Measurements from ENCODE around the gene VSIG10L.

VSIG10L gene

GRCh38 chr19:51364200-51365106 lies 22.5 kb upstream of the VSIG10L start:
- H2AFZ ChIP-seq (ENCODE audit: insufficient read depth, low read length, poor library complexity), result no peak overlapping the region
- H4K91ac ChIP-seq (ENCODE audit: low read depth, low read length), result no peak overlapping the region
- H3K4me2 ChIP-seq (ENCODE audit: low read length), result no peak overlapping the region
- H3K9me3 ChIP-seq (ENCODE audit: insufficient read depth, low read depth, low read length), result no peaks in the 10 kb centered on the region
- no peak overlapping the region for H2BK120ac ChIP-seq (ENCODE audit: insufficient read depth, low read length, poor library complexity)
- no peaks in the 10 kb centered on the region for H3K36me3 ChIP-seq (ENCODE audit: control insufficient read depth in 1 of 2, insufficient read depth in 2 of 2, low read length in 2 of 2)
- no peak overlapping the region for H3K23ac ChIP-seq (ENCODE audit: low read length)
- peaks cover 26% of the 10 kb centered on the region for H3K79me1 ChIP-seq (ENCODE audit: low read length)
- no peak overlapping the region for H2AK5ac ChIP-seq (ENCODE audit: low read length)
- no peak overlapping the region for H2BK5ac ChIP-seq (ENCODE audit: low read depth, low read length, poor library complexity)
- peaks cover 18 to 22% of the 10 kb centered on the region in 2 experiments for H3K4me1 ChIP-seq (ENCODE audit: control insufficient read depth in 1 of 2, insufficient read depth in 2 of 2, low read length in 2 of 2)
- H3K18ac ChIP-seq (ENCODE audit: low read length), result no peak overlapping the region
- no peak overlapping the region for H3K4ac ChIP-seq (ENCODE audit: low read depth, low read length)
- no peak overlapping the region for H3K14ac ChIP-seq (ENCODE audit: low read length)
- WGBS (ENCODE audit: extremely low coverage, insufficient coverage, insufficient read length), result no CpG with 5 or more reads among the region's 15 CpGs
- no peak overlapping the region for H3K9ac ChIP-seq (ENCODE audit: low read length)
- H2BK12ac ChIP-seq (ENCODE audit: low read length), result no peak overlapping the region
- no peaks in the 10 kb centered on the region for H3K27me3 ChIP-seq (ENCODE audit: insufficient read depth, low read length)
- H3K4me3 ChIP-seq (ENCODE audit: low read depth, low read length), result no peak overlapping the region
- no peak overlapping the region for H3K27ac ChIP-seq (ENCODE audit: low read depth, low read length)
- peaks cover 16% of the 10 kb centered on the region for H3K79me2 ChIP-seq (ENCODE audit: control insufficient read depth, insufficient read depth, low read length, poor library complexity)
- H4K8ac ChIP-seq (ENCODE audit: low read depth, low read length), result no peak overlapping the region
- H4K12ac ChIP-seq (ENCODE audit: low read depth, low read length), result no peak overlapping the region
- no peak for DNase-seq

- H3K14ac ChIP-seq (ENCODE audit: low read length), result no peak overlapping the region
- no peaks in the 10 kb centered on the region for H3K36me3 ChIP-seq (ENCODE audit: control insufficient read depth in 1 of 2, insufficient read depth in 2 of 2, low read length in 2 of 2)
- no peak overlapping the region for H3K9ac ChIP-seq (ENCODE audit: low read length)
- no peak overlapping the region for H2BK120ac ChIP-seq (ENCODE audit: insufficient read depth, low read length, poor library complexity)
- no peak overlapping the region for H4K12ac ChIP-seq (ENCODE audit: low read depth, low read length)
- no CpG with 5 or more reads among the region's 13 CpGs for WGBS (ENCODE audit: extremely low coverage, insufficient coverage, insufficient read length)
- no peak overlapping the region for H2AK5ac ChIP-seq (ENCODE audit: low read length)
- no peak overlapping the region for H3K4me3 ChIP-seq (ENCODE audit: low read depth, low read length)
- H3K4me1 ChIP-seq (ENCODE audit: control insufficient read depth in 1 of 2, insufficient read depth in 2 of 2, low read length in 2 of 2), result peaks cover 10 to 13% of the 10 kb centered on the region in 2 experiments
- H2BK12ac ChIP-seq (ENCODE audit: low read length), result no peak overlapping the region
- no peak overlapping the region for H4K91ac ChIP-seq (ENCODE audit: low read depth, low read length)
- H3K18ac ChIP-seq (ENCODE audit: low read length), result no peak overlapping the region
- H3K4me2 ChIP-seq (ENCODE audit: low read length), result no peak overlapping the region
- H3K9me3 ChIP-seq (ENCODE audit: insufficient read depth, low read depth, low read length), result peaks cover 2% of the 10 kb centered on the region
- H3K4ac ChIP-seq (ENCODE audit: low read depth, low read length), result no peak overlapping the region
- peaks cover 4% of the 10 kb centered on the region for H3K79me2 ChIP-seq (ENCODE audit: control insufficient read depth, insufficient read depth, low read length, poor library complexity)
- no peak overlapping the region for H3K27ac ChIP-seq (ENCODE audit: low read depth, low read length)
- H3K27me3 ChIP-seq (ENCODE audit: insufficient read depth, low read length), result no peaks in the 10 kb centered on the region
- H2BK5ac ChIP-seq (ENCODE audit: low read depth, low read length, poor library complexity), result no peak overlapping the region
- no peak for DNase-seq
- H3K23ac ChIP-seq (ENCODE audit: low read length), result no peak overlapping the region
- H4K8ac ChIP-seq (ENCODE audit: low read depth, low read length), result no peak overlapping the region
- no peak overlapping the region for H2AFZ ChIP-seq (ENCODE audit: insufficient read depth, low read length, poor library complexity)
- peaks cover 8% of the 10 kb centered on the region for H3K79me1 ChIP-seq (ENCODE audit: low read length)
Measured at GRCh38 chr19:51361239-51361638, 19.3 kb upstream of the VSIG10L start.

GRCh38 chr19:51359294-51359693 lies 17.4 kb upstream of the VSIG10L start:
- peaks cover 2% of the 10 kb centered on the region for H3K9me3 ChIP-seq (ENCODE audit: insufficient read depth, low read depth, low read length)
- H2AK5ac ChIP-seq (ENCODE audit: low read length), result no peak overlapping the region
- H3K27ac ChIP-seq (ENCODE audit: low read depth, low read length), result no peak overlapping the region
- no peaks in the 10 kb centered on the region for H3K79me2 ChIP-seq (ENCODE audit: control insufficient read depth, insufficient read depth, low read length, poor library complexity)
- no peak overlapping the region for H2BK120ac ChIP-seq (ENCODE audit: insufficient read depth, low read length, poor library complexity)
- no peak for DNase-seq
- H3K23ac ChIP-seq (ENCODE audit: low read length), result no peak overlapping the region
- no peak overlapping the region for H3K4ac ChIP-seq (ENCODE audit: low read depth, low read length)
- H3K4me1 ChIP-seq (ENCODE audit: control insufficient read depth in 1 of 2, insufficient read depth in 2 of 2, low read length in 2 of 2), result peaks cover 3% of the 10 kb centered on the region in 2 experiments
- H3K9ac ChIP-seq (ENCODE audit: low read length), result no peak overlapping the region
- no peak overlapping the region for H3K18ac ChIP-seq (ENCODE audit: low read length)
- no peaks in the 10 kb centered on the region for H3K36me3 ChIP-seq (ENCODE audit: control insufficient read depth in 1 of 2, insufficient read depth in 2 of 2, low read length in 2 of 2)
- no peak overlapping the region for H4K91ac ChIP-seq (ENCODE audit: low read depth, low read length)
- H3K27me3 ChIP-seq (ENCODE audit: insufficient read depth, low read length), result no peaks in the 10 kb centered on the region
- H3K4me3 ChIP-seq (ENCODE audit: low read depth, low read length), result no peak overlapping the region
- H3K4me2 ChIP-seq (ENCODE audit: low read length), result no peak overlapping the region
- H4K12ac ChIP-seq (ENCODE audit: low read depth, low read length), result no peak overlapping the region
- no peak overlapping the region for H2BK5ac ChIP-seq (ENCODE audit: low read depth, low read length, poor library complexity)
- H2BK12ac ChIP-seq (ENCODE audit: low read length), result no peak overlapping the region
- H2AFZ ChIP-seq (ENCODE audit: insufficient read depth, low read length, poor library complexity), result no peak overlapping the region
- no peak overlapping the region for H4K8ac ChIP-seq (ENCODE audit: low read depth, low read length)
- no peaks in the 10 kb centered on the region for H3K79me1 ChIP-seq (ENCODE audit: low read length)
- no CpG with 5 or more reads among the region's 4 CpGs for WGBS (ENCODE audit: extremely low coverage, insufficient coverage, insufficient read length)
- no peak overlapping the region for H3K14ac ChIP-seq (ENCODE audit: low read length)

- peaks cover 3% of the 10 kb centered on the region for H3K9me3 ChIP-seq (ENCODE audit: insufficient read depth, low read depth, low read length)
- no peak overlapping the region for H3K27ac ChIP-seq (ENCODE audit: low read depth, low read length)
- peaks cover 2% of the 10 kb centered on the region for H3K79me1 ChIP-seq (ENCODE audit: low read length)
- H4K12ac ChIP-seq (ENCODE audit: low read depth, low read length), result no peak overlapping the region
- no peak overlapping the region for H3K18ac ChIP-seq (ENCODE audit: low read length)
- H3K9ac ChIP-seq (ENCODE audit: low read length), result no peak overlapping the region
- no peak overlapping the region for H3K14ac ChIP-seq (ENCODE audit: low read length)
- H3K79me2 ChIP-seq (ENCODE audit: control insufficient read depth, insufficient read depth, low read length, poor library complexity), result no peaks in the 10 kb centered on the region
- H4K91ac ChIP-seq (ENCODE audit: low read depth, low read length), result no peak overlapping the region
- peaks cover 5% of the 10 kb centered on the region in 2 experiments for H3K4me1 ChIP-seq (ENCODE audit: control insufficient read depth in 1 of 2, insufficient read depth in 2 of 2, low read length in 2 of 2)
- no peak overlapping the region for H3K23ac ChIP-seq (ENCODE audit: low read length)
- DNase-seq, result no peak
- peaks cover 0 to under 1% of the 10 kb centered on the region in 2 experiments for H3K36me3 ChIP-seq (ENCODE audit: control insufficient read depth in 1 of 2, insufficient read depth in 2 of 2, low read length in 2 of 2)
- no CpG with 5 or more reads among the region's 7 CpGs for WGBS (ENCODE audit: extremely low coverage, insufficient coverage, insufficient read length)
- H2AFZ ChIP-seq (ENCODE audit: insufficient read depth, low read length, poor library complexity), result no peak overlapping the region
- H2AK5ac ChIP-seq (ENCODE audit: low read length), result no peak overlapping the region
- H3K4me3 ChIP-seq (ENCODE audit: low read depth, low read length), result no peak overlapping the region
- no peak overlapping the region for H3K4ac ChIP-seq (ENCODE audit: low read depth, low read length)
- H2BK12ac ChIP-seq (ENCODE audit: low read length), result no peak overlapping the region
- H2BK5ac ChIP-seq (ENCODE audit: low read depth, low read length, poor library complexity), result no peak overlapping the region
- no peak overlapping the region for H3K4me2 ChIP-seq (ENCODE audit: low read length)
- H3K27me3 ChIP-seq (ENCODE audit: insufficient read depth, low read length), result no peaks in the 10 kb centered on the region
- no peak overlapping the region for H4K8ac ChIP-seq (ENCODE audit: low read depth, low read length)
- no peak overlapping the region for H2BK120ac ChIP-seq (ENCODE audit: insufficient read depth, low read length, poor library complexity)
Measured at GRCh38 chr19:51357952-51358351, 16.0 kb upstream of the VSIG10L start.

All from trophoblast cell (in vitro differentiated cells and primary cell).